NK-92 (cell line): Measurements from ENCODE around the gene ETFRF1.

Source experiments
- DNase-seq: peaks from one replicate; lab custom pipeline; 2025; ENCODE audit not compliant: unreplicated experiment; lab: John Stamatoyannopoulos, UW

ETFRF1 gene

GRCh38 chr12:25208554-25208953 is 13.5 kb downstream of the ETFRF1 start:
- DNase-seq, result no peak

GRCh38 chr12:25213338-25213737 is 18.3 kb downstream of the ETFRF1 start:
- no peak for DNase-seq

GRCh38 chr12:25236190-25236589 is 41.2 kb downstream of the ETFRF1 start:
- no peak for DNase-seq

- DNase-seq, result no peak
Observed at GRCh38 chr12:25236626-25237025, 41.6 kb downstream of the ETFRF1 start.

- DNase-seq, result no peak
Observed at GRCh38 chr12:25241167-25242020, 46.4 kb downstream of the ETFRF1 start.

- DNase-seq, result no peak
Observed at GRCh38 chr12:25242981-25243679, 48.1 kb downstream of the ETFRF1 start.

- no peak for DNase-seq
Observed at GRCh38 chr12:25243680-25243990, 48.6 kb downstream of the ETFRF1 start.

- DNase-seq, result no peak
Observed at GRCh38 chr12:25245491-25245890, 50.5 kb downstream of the ETFRF1 start.

GRCh38 chr12:25248137-25248536 is 53.1 kb downstream of the ETFRF1 start:
- DNase-seq, result no peak

GRCh38 chr12:25248732-25249131 is 53.7 kb downstream of the ETFRF1 start:
- no peak for DNase-seq

- DNase-seq, result no peak
Observed at GRCh38 chr12:25249931-25250738, 55.1 kb downstream of the ETFRF1 start.

- peak; percentile 36 for DNase-seq
Observed at GRCh38 chr12:25250744-25251730, 56.0 kb downstream of the ETFRF1 start, which contains the start of gene KRAS. Gene KRAS (minus strand): TSS chr12:25250929.

GRCh38 chr12:25251769-25252168 is 56.7 kb downstream of the ETFRF1 start:
- DNase-seq, result no peak

- no peak for DNase-seq
Observed at GRCh38 chr12:25252946-25253345, 57.9 kb downstream of the ETFRF1 start.

- DNase-seq, result no peak
Observed at GRCh38 chr12:25253371-25254068, 58.5 kb downstream of the ETFRF1 start.

- no peak for DNase-seq
Observed at GRCh38 chr12:25254271-25254880, 59.3 kb downstream of the ETFRF1 start.
